Caki2 (cell line): ENCODE data around the gene NDUFC2. TPM values are rescaled to one million over a fixed set of nuclear protein-coding genes. Genes with fewer than 3 reads are reported as not detected.
"Not testable (repeated sequence)": the region's sequence is repeated elsewhere in the genome, so short reads cannot be mapped to it uniquely, and the experiment has no call there.

ENCODE experiments used
- DNase-seq: peaks from one replicate; pipeline ENCODE4 v3.0.0-alpha.2; 2015; ENCODE audit warnings: low read depth
- in situ Hi-C: cut with HindIII; loops from 2 replicates; pipeline ENCODE4 v1.10.0; 2016; ENCODE audit warnings: low sequenced_read_pairs, low pct_unique_long_range_greater_than_20kb, mixed read lengths
- total RNA-seq: library from RNA; depleted of rRNA; stranded (reverse); fragments of >200 nt; shearing (Covaris generic); gene quantifications from 2 replicates; pipeline ENCODE4 v1.2.3, GENCODE V29; 2014; ENCODE audit warnings: low replicate concordance

The NDUFC2 gene
- total RNA-seq, 1 experiment from 2014 or later = 148 TPM

- in situ Hi-C loops = no loop called here
- no peak for DNase-seq
These were observed 40.2 kb downstream of the NDUFC2 start for GRCh38 chr11:78039391-78039918.

GRCh38 chr11:78038697-78039313 lies 40.9 kb downstream of the NDUFC2 start:
- in situ Hi-C loops = no loop called here
- no peak for DNase-seq

- DNase-seq = no peak
- in situ Hi-C loops = no loop called here
These were observed 41.6 kb downstream of the NDUFC2 start for GRCh38 chr11:78037825-78038620.

- in situ Hi-C loops = no loop called here
- DNase-seq = no peak
These were observed 42.6 kb downstream of the NDUFC2 start for GRCh38 chr11:78037056-78037455.

GRCh38 chr11:78036313-78036712 lies 43.3 kb downstream of the NDUFC2 start:
- no peak for DNase-seq
- in situ Hi-C loops = no loop called here

- in situ Hi-C loops = no loop called here
- no peak for DNase-seq
These were observed 45.0 kb downstream of the NDUFC2 start for GRCh38 chr11:78034623-78035022.

GRCh38 chr11:78033040-78033439 lies 46.6 kb downstream of the NDUFC2 start:
- no peak for DNase-seq
- in situ Hi-C loops = no loop called here

GRCh38 chr11:78032090-78032489 lies 47.6 kb downstream of the NDUFC2 start:
- DNase-seq = no peak
- in situ Hi-C loops = no loop called here

- no peak for DNase-seq
- in situ Hi-C loops = no loop called here
These were observed 48.0 kb downstream of the NDUFC2 start for GRCh38 chr11:78031629-78032028.

- in situ Hi-C loops = no loop called here
- no peak for DNase-seq
These were observed 49.0 kb downstream of the NDUFC2 start for GRCh38 chr11:78030429-78031325.

- in situ Hi-C loops, DNase-seq: not testable (repeated sequence)
These were observed 51.2 kb downstream of the NDUFC2 start for GRCh38 chr11:78028423-78028822.

GRCh38 chr11:78027759-78028158 lies 51.9 kb downstream of the NDUFC2 start:
- in situ Hi-C loops = no loop called here

GRCh38 chr11:78025378-78025777 lies 54.3 kb downstream of the NDUFC2 start:
- in situ Hi-C loops = no loop called here
- DNase-seq = no peak

More at GRCh38 chr11:78027759-78028158, 51.9 kb downstream of the NDUFC2 start:
- no peak for DNase-seq

- in situ Hi-C loops = no loop called here
- peak; percentile 22 for DNase-seq
These were observed 56.2 kb downstream of the NDUFC2 start for GRCh38 chr11:78023426-78023825.

GRCh38 chr11:78022397-78023396 lies 57.0 kb downstream of the NDUFC2 start, which contains the start of gene KCTD14:
Gene KCTD14 (minus strand): TSS chr11:78023276. CDS start chr11:78023249, 27 bp downstream.
- DNase-seq = peak; percentile 38
- in situ Hi-C loops = no loop called here

GRCh38 chr11:78021611-78022010 lies 58.1 kb downstream of the NDUFC2 start:
- in situ Hi-C loops = no loop called here
- no peak for DNase-seq

GRCh38 chr11:78020246-78020645 lies 59.4 kb downstream of the NDUFC2 start:
- no peak for DNase-seq
- in situ Hi-C loops = no loop called here
